Measurements from ENCODE around the gene MAGEA8. TPM values are rescaled to one million over a fixed set of nuclear protein-coding genes. Genes with fewer than 3 reads are reported as not detected.

The MAGEA8 gene
- total and polyA plus RNA-seq, 10 of the 15 experiments (the other 5 are each of a cell fraction or from before 2014, with no cell fraction given), result 0.06 to 0.20 (median 0.13) TPM; not detected in 7

GRCh38 chrX:149837167-149837566 lies 43.8 kb upstream of the MAGEA8 start:
- DNase-seq (ENCODE audit: low read depth, low spot score) (no peak), ATAC-seq (peak; percentile 58; the same call in 2 of the 3 replicates), FAIRE-seq (no peak)
- ChIA-PET CTCF (interaction anchor here (0.7 to 1.3 kb wide), 3 partner anchors 67 to 265 kb away, joined by 3 read pairs; no protein-coding TSS in a partner anchor), SMC1A (ENCODE audit: uncharacterized antibody, unreplicated experiment) (interaction anchor here (0.9 to 1.2 kb wide), 2 partner anchors 67 to 79 kb away, joined by 3 to 5 read pairs; no protein-coding TSS in a partner anchor), POLR2A (interaction anchor here (1.1 kb wide), 1 partner anchor 12 kb away, joined by 5 read pairs; no protein-coding TSS in a partner anchor), RAD21 (ENCODE audit: unreplicated experiment) (interaction anchor here (0.9 to 1.1 kb wide), 2 partner anchors 38 to 102 kb away, joined by 3 to 4 read pairs; no protein-coding TSS in a partner anchor)
- Histone ChIP-seq H3K4me2 (ENCODE audit: control insufficient read depth, insufficient read depth) (no peak overlapping the region), H3K4me3 (no peak overlapping the region), H3K9me3 (replicated peaks; ENCODE audit: control insufficient read depth, insufficient read depth, low read length) (no peaks in the 10 kb centered on the region; the same call in 2 of the 3 replicates), H3K9ac (ENCODE audit: control insufficient read depth, insufficient read depth, low read length) (no peak overlapping the region), H3K27ac (ENCODE audit: control insufficient read depth, insufficient read depth) (no peak overlapping the region), H3K4me1 (ENCODE audit: control insufficient read depth, insufficient read depth, low read length) (no peaks in the 10 kb centered on the region), H3K27me3 (replicated peaks in 1 of 2; ENCODE audit: control insufficient read depth in 2 of 2, insufficient read depth in 2 of 2, low read length in 1 of 2) (no peaks in the 10 kb centered on the region), H3K79me2 (ENCODE audit: control insufficient read depth, insufficient read depth, low read length) (no peaks in the 10 kb centered on the region), H3K36me3 (ENCODE audit: control insufficient read depth in 2 of 2, insufficient read depth in 2 of 2, low read length in 1 of 2) (no peaks in the 10 kb centered on the region), H2AFZ (ENCODE audit: control insufficient read depth, low read depth, low read length) (no peak overlapping the region), H4K20me1 (ENCODE audit: control insufficient read depth, insufficient read depth) (no peaks in the 10 kb centered on the region)
- BruUV-seq (replicated peaks), result no TSS peak
- TF ChIP-seq NKRF (conservative IDR thresholded peaks at IDR 0.05) (no peak), EZH2 (IDR thresholded peaks at IDR 0.05; ENCODE audit: borderline replicate concordance, control insufficient read depth, low read depth, low read length) (no peak), HDGF (IDR thresholded peaks at IDR 0.05) (no peak), RAD51 (IDR thresholded peaks at IDR 0.05) (no peak), BCL3 (IDR thresholded peaks at IDR 0.05; ENCODE audit: borderline replicate concordance, insufficient read depth, low read depth, low read length, poor library complexity, severe bottlenecking) (no peak), BCL11A (IDR thresholded peaks at IDR 0.05; ENCODE audit: low read depth, low read length) (no peak), CBFB (IDR thresholded peaks at IDR 0.05; ENCODE audit: low read depth) (no peak), TAF1 (IDR thresholded peaks at IDR 0.05; ENCODE audit: borderline replicate concordance, low read depth, low read length) (no peak), PAX5 (IDR thresholded peaks at IDR 0.05; ENCODE audit: borderline replicate concordance, low read depth, low read length) (no peak), SKIL (IDR thresholded peaks at IDR 0.05; ENCODE audit: low read depth, poor library complexity, severe bottlenecking) (no peak), IRF5 (IDR thresholded peaks at IDR 0.05; ENCODE audit: borderline replicate concordance) (no peak), SREBF1 (IDR thresholded peaks at IDR 0.05; ENCODE audit: low read length) (no peak), NBN (IDR thresholded peaks at IDR 0.05) (no peak), MTA3 (IDR thresholded peaks at IDR 0.05; ENCODE audit: borderline replicate concordance, low read length) (no peak), IKZF2 (IDR thresholded peaks at IDR 0.05) (no peak), PML (IDR thresholded peaks at IDR 0.05; ENCODE audit: low read length) (no peak)
- intact Hi-C loops (cut with micrococcal nuclease; ENCODE audit: unreplicated experiment), result no loop called here
- in situ Hi-C loops (cut with MboI), result no loop called here
